Measurements from ENCODE around the gene FOXN3.

- TF ChIP-seq EZH2 (IDR thresholded peaks at IDR 0.05; ENCODE audit: borderline replicate concordance, low read depth, low read length, severe bottlenecking) = no peak
- no peak for TF ChIP-seq POLR2AphosphoS5 (IDR thresholded peaks at IDR 0.05; ENCODE audit: insufficient read depth, low read depth, low read length)
- no peak for TF ChIP-seq CTCF (IDR thresholded peaks at IDR 0.05; ENCODE audit: extremely low read depth in 1 of 2, insufficient read depth in 1 of 2, low read depth in 1 of 2, low read length in 2 of 2)
- no peak for TF ChIP-seq POLR2A (IDR thresholded peaks at IDR 0.05; ENCODE audit: low read depth, low read length)
- no peak for TF ChIP-seq FOS (IDR thresholded peaks at IDR 0.05; ENCODE audit: borderline replicate concordance, insufficient read depth, low read length)
- no peak for TF ChIP-seq JUN (IDR thresholded peaks at IDR 0.05; ENCODE audit: borderline replicate concordance, insufficient read depth, insufficient read length, low read depth)
Measured at GRCh38 chr14:89342049-89342448, 75.0 kb downstream of the FOXN3 start.
